ENCODE measurements around the gene SBF2.
"Not testable (repeated sequence)": the region's sequence is repeated elsewhere in the genome, so short reads cannot be mapped to it uniquely, and the experiment has no call there.

Gene SBF2

DNA sequence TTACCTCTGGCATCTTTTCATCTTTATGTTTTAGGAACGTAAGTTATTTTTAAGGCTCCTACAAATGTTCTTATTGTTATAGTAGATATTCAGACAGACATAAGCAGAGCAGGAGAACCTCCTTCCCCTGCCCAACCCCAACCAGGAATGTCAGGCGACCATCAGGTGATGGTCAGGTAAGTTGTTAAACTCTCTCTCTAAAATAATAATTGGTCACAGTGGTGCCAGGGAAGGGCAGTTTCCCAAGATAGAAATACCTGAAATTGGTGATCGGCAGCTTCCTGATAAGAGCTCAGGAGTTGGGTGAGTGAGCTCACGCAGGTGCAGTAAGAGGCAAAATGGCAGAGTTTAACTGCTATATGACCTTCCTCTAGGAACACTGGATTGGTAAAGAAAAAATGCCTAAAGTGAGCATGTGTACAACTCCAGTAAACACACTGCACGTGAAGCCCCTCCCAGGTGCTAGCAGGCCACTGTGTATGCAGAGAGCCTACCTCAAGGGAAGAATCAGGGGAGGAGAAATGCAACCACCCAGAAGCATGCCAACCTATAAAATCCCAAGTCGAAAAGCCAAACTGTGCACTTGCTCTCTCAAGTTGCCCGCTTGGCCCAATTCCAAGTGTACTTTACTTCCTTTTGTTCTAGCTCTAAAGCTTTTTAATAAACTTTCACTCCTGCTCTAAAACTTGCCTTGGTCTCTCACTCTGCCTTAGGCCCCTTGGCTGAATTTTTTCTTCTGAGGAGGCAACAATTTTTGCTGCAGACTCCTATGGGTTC lies 273.9 kb downstream of the SBF2 start:
- no peak for DNase-seq (ENCODE audit: low read depth in 2 of 2)

DNA sequence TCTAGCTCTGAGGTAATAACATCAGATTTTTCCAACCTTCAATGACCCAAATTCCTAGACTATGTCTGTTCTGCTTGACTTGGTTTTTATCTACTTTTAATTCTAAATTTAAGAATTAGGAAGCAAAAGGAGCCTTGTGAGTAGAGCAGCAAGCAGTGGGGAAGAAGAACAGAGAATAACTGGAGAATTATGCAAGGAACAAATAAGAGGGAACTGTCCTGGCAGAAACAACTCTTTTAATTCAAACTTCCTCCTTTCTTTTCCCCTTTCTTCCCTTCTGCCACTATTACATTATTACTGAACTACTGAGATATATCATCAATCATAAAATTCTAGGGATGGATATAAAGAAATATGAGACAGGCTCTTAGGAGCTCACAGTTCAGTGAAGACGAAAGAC lies 276.1 kb downstream of the SBF2 start:
- no peak for DNase-seq (ENCODE audit: low read depth in 2 of 2)

- DNase-seq (ENCODE audit: low read depth in 2 of 2): no peak
These were observed 277.0 kb downstream of the SBF2 start for GRCh38 chr11:10017050-10017449.

GRCh38 chr11:10012068-10012467 lies 282.0 kb downstream of the SBF2 start:
- DNase-seq (ENCODE audit: low read depth in 2 of 2): no peak

DNA sequence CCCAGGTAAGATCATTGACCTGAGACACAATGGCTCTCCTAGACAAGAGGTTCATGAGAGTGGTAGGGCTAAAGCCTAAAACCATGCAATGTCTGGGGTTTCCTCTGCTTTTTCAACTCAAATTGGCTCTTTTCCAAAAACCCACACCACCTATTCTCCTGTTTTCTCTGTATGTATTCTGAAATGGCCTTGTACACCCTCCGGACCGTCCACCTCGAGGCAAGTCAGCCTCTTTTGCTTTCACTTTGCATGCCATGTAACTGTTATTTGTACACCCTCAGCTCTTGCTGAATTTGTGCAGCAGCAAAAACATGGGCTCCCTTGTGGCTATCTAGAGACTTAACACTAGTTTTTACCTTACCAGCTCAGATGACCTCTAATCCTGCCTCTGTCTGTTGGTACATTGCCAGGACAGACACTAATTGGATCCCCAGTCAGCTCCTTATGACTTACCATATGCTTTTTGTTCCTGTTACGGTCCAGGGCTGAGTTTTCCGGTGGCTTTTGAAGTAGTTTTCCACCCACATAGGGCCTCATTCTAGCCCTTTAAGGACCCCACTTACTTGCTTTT lies 288.0 kb downstream of the SBF2 start:
- no peak for DNase-seq (ENCODE audit: low read depth in 2 of 2)

- DNase-seq (ENCODE audit: low read depth in 2 of 2): no peak
These were observed 289.4 kb downstream of the SBF2 start for GRCh38 chr11:10004526-10005113.

DNA sequence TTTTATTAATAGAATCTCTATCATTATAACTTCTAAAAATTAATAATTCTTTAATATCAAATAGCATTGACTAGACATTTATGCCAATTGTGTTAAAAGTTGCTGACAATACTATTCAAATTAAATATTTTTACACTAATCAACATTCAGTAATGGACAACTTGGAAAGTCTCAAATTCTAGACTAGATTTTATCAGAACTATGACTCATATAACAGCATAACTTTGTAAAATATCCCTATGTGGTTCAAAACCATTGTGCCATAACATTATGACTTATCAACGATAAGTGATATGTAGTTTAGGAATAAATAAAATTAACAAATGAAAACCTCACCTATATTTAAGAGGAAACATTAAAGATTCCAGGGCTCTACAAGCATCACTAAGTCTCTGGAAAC lies 291.8 kb downstream of the SBF2 start:
- DNase-seq (ENCODE audit: low read depth in 2 of 2): no peak

- no peak for DNase-seq (ENCODE audit: low read depth in 2 of 2)
These were observed 301.7 kb downstream of the SBF2 start for GRCh38 chr11:9992306-9992705.

DNA sequence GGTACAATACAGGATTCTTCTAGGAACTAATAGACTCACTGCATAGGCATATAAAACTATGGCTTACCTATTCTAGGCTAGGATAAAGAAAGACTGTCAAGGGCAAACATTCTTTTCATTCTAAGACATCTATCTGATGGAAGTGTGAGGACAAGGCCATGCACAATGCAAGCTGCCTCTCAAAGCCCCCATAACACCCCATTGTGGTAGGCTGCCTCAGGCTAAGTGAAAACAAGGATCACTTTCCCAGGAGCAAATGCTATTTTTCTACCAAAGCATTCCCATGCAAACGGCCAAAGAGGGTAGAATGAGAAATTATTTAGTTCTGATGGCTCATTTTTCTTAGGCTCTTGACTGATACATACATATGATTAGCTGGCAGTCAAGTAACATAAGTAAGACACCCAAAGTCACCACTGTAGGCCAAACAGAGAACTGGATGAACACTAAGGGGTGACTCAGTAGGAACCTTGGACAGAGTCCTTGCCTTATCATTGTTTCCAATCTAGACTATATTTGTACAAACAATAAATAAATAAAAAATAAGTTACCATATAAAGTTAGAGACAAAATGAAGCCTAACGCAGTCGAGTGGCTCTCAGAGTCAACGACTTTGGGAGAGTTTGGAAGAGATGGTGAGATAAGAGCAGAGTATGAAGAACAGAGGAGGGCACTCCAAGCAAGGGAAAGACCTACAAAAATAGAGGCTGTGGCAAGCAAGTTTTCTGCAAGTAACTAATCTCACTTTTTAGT lies 303.6 kb downstream of the SBF2 start:
- DNase-seq (ENCODE audit: low read depth in 2 of 2): no peak

- not testable (repeated sequence) for DNase-seq (ENCODE audit: low read depth in 2 of 2)
These were observed 306.7 kb downstream of the SBF2 start for GRCh38 chr11:9987303-9987702.

GRCh38 chr11:9982796-9983579 lies 311.0 kb downstream of the SBF2 start:
- DNase-seq (ENCODE audit: low read depth in 2 of 2): no peak

- DNase-seq (ENCODE audit: low read depth in 2 of 2): no peak
These were observed 311.8 kb downstream of the SBF2 start for GRCh38 chr11:9982127-9982795.

GRCh38 chr11:9980931-9981330 lies 313.1 kb downstream of the SBF2 start:
- no peak for DNase-seq (ENCODE audit: low read depth in 2 of 2)

- DNase-seq (ENCODE audit: low read depth in 2 of 2): no peak
These were observed 316.5 kb downstream of the SBF2 start for GRCh38 chr11:9977554-9977953.

GRCh38 chr11:9974375-9974774 lies 319.6 kb downstream of the SBF2 start:
- DNase-seq (ENCODE audit: low read depth in 2 of 2): no peak

GRCh38 chr11:9973921-9974320 lies 320.1 kb downstream of the SBF2 start:
- DNase-seq (ENCODE audit: low read depth in 2 of 2): no peak

DNA sequence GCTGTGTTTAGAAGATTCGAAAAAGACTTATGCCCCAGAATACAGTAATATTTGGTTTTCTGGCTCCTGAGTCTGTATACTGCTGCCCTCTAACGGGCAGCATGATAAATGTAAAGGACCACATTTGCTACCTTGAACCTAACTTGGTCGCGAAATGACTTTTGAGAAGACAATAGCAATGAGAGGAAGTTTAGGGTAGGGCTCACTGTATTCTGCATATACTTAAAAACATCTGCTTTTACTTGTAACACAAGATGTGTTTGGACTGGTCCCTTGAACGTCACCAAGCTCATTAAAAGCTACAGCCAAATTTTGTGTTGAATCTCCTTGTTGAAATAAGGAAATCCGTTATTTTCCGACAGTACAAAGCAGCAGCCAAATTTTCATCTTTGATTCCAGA lies 321.0 kb downstream of the SBF2 start:
- peak in 1 of 2 donors; percentile 16 for DNase-seq (ENCODE audit: low read depth in 2 of 2)

- DNase-seq (ENCODE audit: low read depth in 2 of 2): no peak
These were observed 322.1 kb downstream of the SBF2 start for GRCh38 chr11:9971894-9972293.

- no peak for DNase-seq (ENCODE audit: low read depth in 2 of 2)
These were observed 325.0 kb downstream of the SBF2 start for GRCh38 chr11:9969068-9969467.

GRCh38 chr11:9962722-9963121 lies 331.3 kb downstream of the SBF2 start:
- no peak for DNase-seq (ENCODE audit: low read depth in 2 of 2)

DNA sequence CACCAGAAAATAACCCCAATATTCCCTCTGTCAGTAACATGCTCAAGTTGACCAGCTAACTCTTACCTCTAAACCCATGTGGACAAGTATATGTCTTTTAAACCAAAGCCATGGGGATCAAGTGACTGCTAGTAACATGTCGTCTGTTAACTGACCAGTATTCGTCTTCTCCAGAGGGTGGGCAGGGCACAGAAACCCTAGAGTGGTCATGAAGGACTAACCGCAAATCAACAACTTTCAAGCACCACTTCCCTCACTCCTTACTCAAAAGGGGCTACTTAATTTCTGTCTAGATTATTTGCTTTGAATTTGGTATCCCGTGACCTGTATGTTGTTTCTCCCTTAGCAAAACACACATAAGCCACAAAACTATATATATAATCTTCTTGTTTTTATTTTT lies 336.9 kb downstream of the SBF2 start:
- no peak for DNase-seq (ENCODE audit: low read depth in 2 of 2)

All from stimulated activated CD4-positive, alpha-beta T cell treated with anti-CD3 and anti-CD28 coated beads, Interleukin-15, amount 100 ng/mL, for 48 hours (primary cell).